GM19238 (cell line): ENCODE results near the gene LHFPL2.

Experiments
- DNase-seq: peaks from one replicate; pipeline ENCODE4 v3.0.0; 2011; ENCODE audit warnings: low spot score; ENCODE audit not compliant: insufficient read length

LHFPL2 gene

GRCh38 chr5:78526049-78526525 is 122.5 kb downstream of the LHFPL2 start:
- no peak for DNase-seq

- DNase-seq, result no peak
These were observed 125.0 kb downstream of the LHFPL2 start for GRCh38 chr5:78523314-78524193.

GRCh38 chr5:78522476-78523260 is 125.9 kb downstream of the LHFPL2 start:
- DNase-seq, result no peak

- DNase-seq, result no peak
These were observed 127.1 kb downstream of the LHFPL2 start for GRCh38 chr5:78521455-78521854.

GRCh38 chr5:78519198-78519941 is 129.2 kb downstream of the LHFPL2 start:
- DNase-seq, result no peak

- DNase-seq, result no peak
These were observed 130.0 kb downstream of the LHFPL2 start for GRCh38 chr5:78518365-78519197.

- DNase-seq, result no peak
These were observed 132.9 kb downstream of the LHFPL2 start for GRCh38 chr5:78515670-78516069.

- no peak for DNase-seq
These were observed 133.9 kb downstream of the LHFPL2 start for GRCh38 chr5:78514427-78515330.

GRCh38 chr5:78513441-78513840 is 135.1 kb downstream of the LHFPL2 start:
- DNase-seq, result no peak

- DNase-seq, result no peak
These were observed 136.1 kb downstream of the LHFPL2 start for GRCh38 chr5:78512435-78512834.

- no peak for DNase-seq
These were observed 137.3 kb downstream of the LHFPL2 start for GRCh38 chr5:78511121-78511906.

GRCh38 chr5:78509884-78510769 is 138.4 kb downstream of the LHFPL2 start:
- DNase-seq, result peak; percentile 67

- DNase-seq, result no peak
These were observed 139.3 kb downstream of the LHFPL2 start for GRCh38 chr5:78509145-78509865.

- DNase-seq, result no peak
These were observed 140.3 kb downstream of the LHFPL2 start for GRCh38 chr5:78508186-78508765.

GRCh38 chr5:78507531-78507930 is 141.0 kb downstream of the LHFPL2 start:
- no peak for DNase-seq

- no peak for DNase-seq
These were observed 142.1 kb downstream of the LHFPL2 start for GRCh38 chr5:78506261-78507024.
